Measurements from ENCODE around the gene LACTB.

Gene LACTB

GRCh38 chr15:63135804-63136203 lies 14.1 kb downstream of the LACTB start:
- DNase-seq, result peak; percentile 46 to 77 (median 76)
- H3K4me3 ChIP-seq (ENCODE audit: control insufficient read depth in 1 of 7, extremely low read depth in 1 of 7, insufficient read depth in 4 of 7, low read depth in 2 of 7, low read length in 6 of 7), result no peak overlapping the region
- H3K9me3 ChIP-seq (ENCODE audit: control extremely low read depth in 1 of 5, control insufficient read depth in 4 of 5, insufficient read depth in 2 of 5, low read depth in 1 of 5, low read length in 4 of 5), result no peaks in the 10 kb centered on the region
- WGBS (ENCODE audit: insufficient coverage), result 90% methylated on average over 2 of the region's 3 CpGs
- H3K36me3 ChIP-seq (ENCODE audit: control insufficient read depth in 4 of 4, insufficient read depth in 4 of 4, low read length in 3 of 4), result peaks cover 0 to 2% (median 2%) of the 10 kb centered on the region in 4 experiments
- CTCF ChIA-PET, result interaction anchor here (3.8 kb wide), 1 partner anchor 11 kb away, joined by 18 read pairs; no protein-coding TSS in a partner anchor
- POLR2A ChIA-PET, result interaction anchor here (0.9 kb wide), 1 partner anchor 21 kb away, joined by 4 read pairs; the partner anchor contains the start of gene RPS27L
- H3K27ac ChIP-seq (ENCODE audit: insufficient read depth in 1 of 2, low read depth in 1 of 2, low read length in 2 of 2, poor library complexity in 1 of 2, severe bottlenecking in 2 of 2), result peak overlapping the region in 1 of 2 experiments; percentile 45
- H3K4me1 ChIP-seq (ENCODE audit: control extremely low read depth in 1 of 4, control insufficient read depth in 4 of 4, insufficient read depth in 4 of 4, low read length in 3 of 4), result peaks cover 0 to 11% (median 2%) of the 10 kb centered on the region in 4 experiments
- no peaks in the 10 kb centered on the region for H3K27me3 ChIP-seq (replicated peaks in 2 of 5; ENCODE audit: control insufficient read depth in 4 of 5, insufficient read depth in 5 of 5, low read length in 4 of 5)

- CTCF ChIA-PET, result interaction anchor here (3.8 kb wide), 1 partner anchor 10 kb away, joined by 18 read pairs; no protein-coding TSS in a partner anchor
- POLR2A ChIA-PET, result no interaction called here
- Histone ChIP-seq H3K9me3 (ENCODE audit: control extremely low read depth in 1 of 5, control insufficient read depth in 4 of 5, insufficient read depth in 2 of 5, low read depth in 1 of 5, low read length in 4 of 5) (no peaks in the 10 kb centered on the region), H3K36me3 (ENCODE audit: control insufficient read depth in 4 of 4, insufficient read depth in 4 of 4, low read length in 3 of 4) (peaks cover 0 to 4% (median 1%) of the 10 kb centered on the region in 4 experiments), H3K4me1 (ENCODE audit: control extremely low read depth in 1 of 4, control insufficient read depth in 4 of 4, insufficient read depth in 4 of 4, low read length in 3 of 4) (peaks cover 0 to 11% (median 2%) of the 10 kb centered on the region in 4 experiments), H3K27me3 (replicated peaks in 2 of 5; ENCODE audit: control insufficient read depth in 4 of 5, insufficient read depth in 5 of 5, low read length in 4 of 5) (no peaks in the 10 kb centered on the region), H3K27ac (ENCODE audit: insufficient read depth in 1 of 2, low read depth in 1 of 2, low read length in 2 of 2, poor library complexity in 1 of 2, severe bottlenecking in 2 of 2) (no peak overlapping the region), H3K4me3 (ENCODE audit: control insufficient read depth in 1 of 7, extremely low read depth in 1 of 7, insufficient read depth in 4 of 7, low read depth in 2 of 7, low read length in 6 of 7) (no peak overlapping the region)
- WGBS (ENCODE audit: insufficient coverage), result no CpG with 5 or more reads among the region's 2 CpGs
- DNase-seq, result no peak
Observed at GRCh38 chr15:63136742-63137141, 15.1 kb downstream of the LACTB start.

- H3K36me3 ChIP-seq (ENCODE audit: control insufficient read depth in 4 of 4, insufficient read depth in 4 of 4, low read length in 3 of 4), result peaks cover 0 to 7% (median 1%) of the 10 kb centered on the region in 4 experiments
- no peaks in the 10 kb centered on the region for H3K27me3 ChIP-seq (replicated peaks in 2 of 5; ENCODE audit: control insufficient read depth in 4 of 5, insufficient read depth in 5 of 5, low read length in 4 of 5)
- WGBS (ENCODE audit: insufficient coverage), result no CpG with 5 or more reads among the region's 2 CpGs
- H3K4me3 ChIP-seq (ENCODE audit: control insufficient read depth in 1 of 7, extremely low read depth in 1 of 7, insufficient read depth in 4 of 7, low read depth in 2 of 7, low read length in 6 of 7), result no peak overlapping the region
- ChIA-PET POLR2A (no interaction called here), CTCF (no interaction called here)
- H3K4me1 ChIP-seq (ENCODE audit: control extremely low read depth in 1 of 4, control insufficient read depth in 4 of 4, insufficient read depth in 4 of 4, low read length in 3 of 4), result peaks cover 0 to 4% (median under 1%) of the 10 kb centered on the region in 4 experiments
- H3K9me3 ChIP-seq (ENCODE audit: control extremely low read depth in 1 of 5, control insufficient read depth in 4 of 5, insufficient read depth in 2 of 5, low read depth in 1 of 5, low read length in 4 of 5), result peaks cover 0 to 3% (median 0%) of the 10 kb centered on the region in 5 experiments
- no peak for DNase-seq
- H3K27ac ChIP-seq (ENCODE audit: insufficient read depth in 1 of 2, low read depth in 1 of 2, low read length in 2 of 2, poor library complexity in 1 of 2, severe bottlenecking in 2 of 2), result no peak overlapping the region
Observed at GRCh38 chr15:63140936-63141335, 19.3 kb downstream of the LACTB start.

GRCh38 chr15:63145426-63145825 lies 23.8 kb downstream of the LACTB start:
- ChIA-PET CTCF (interaction anchor here (3.3 kb wide), 1 partner anchor 9 kb away, joined by 18 read pairs; no protein-coding TSS in a partner anchor), POLR2A (no interaction called here)
- H3K9me3 ChIP-seq (ENCODE audit: control extremely low read depth in 1 of 5, control insufficient read depth in 4 of 5, insufficient read depth in 2 of 5, low read depth in 1 of 5, low read length in 4 of 5), result peaks cover 0 to 3% (median 0%) of the 10 kb centered on the region in 5 experiments
- H3K27ac ChIP-seq (ENCODE audit: insufficient read depth in 1 of 2, low read depth in 1 of 2, low read length in 2 of 2, poor library complexity in 1 of 2, severe bottlenecking in 2 of 2), result no peak overlapping the region
- H3K36me3 ChIP-seq (ENCODE audit: control insufficient read depth in 4 of 4, insufficient read depth in 4 of 4, low read length in 3 of 4), result peaks cover 0 to 14% (median 3%) of the 10 kb centered on the region in 4 experiments
- WGBS (ENCODE audit: insufficient coverage), result 100% methylated on average over 1 of the region's 2 CpGs
- no peak for DNase-seq
- no peaks in the 10 kb centered on the region for H3K27me3 ChIP-seq (replicated peaks in 2 of 5; ENCODE audit: control insufficient read depth in 4 of 5, insufficient read depth in 5 of 5, low read length in 4 of 5)
- peaks cover 0 to 6% (median 1%) of the 10 kb centered on the region in 4 experiments for H3K4me1 ChIP-seq (ENCODE audit: control extremely low read depth in 1 of 4, control insufficient read depth in 4 of 4, insufficient read depth in 4 of 4, low read length in 3 of 4)
- H3K4me3 ChIP-seq (ENCODE audit: control insufficient read depth in 1 of 7, extremely low read depth in 1 of 7, insufficient read depth in 4 of 7, low read depth in 2 of 7, low read length in 6 of 7), result no peak overlapping the region

GRCh38 chr15:63146684-63147083 lies 25.0 kb downstream of the LACTB start:
- Histone ChIP-seq H3K27me3 (replicated peaks in 2 of 5; ENCODE audit: control insufficient read depth in 4 of 5, insufficient read depth in 5 of 5, low read length in 4 of 5) (no peaks in the 10 kb centered on the region), H3K9me3 (ENCODE audit: control extremely low read depth in 1 of 5, control insufficient read depth in 4 of 5, insufficient read depth in 2 of 5, low read depth in 1 of 5, low read length in 4 of 5) (peaks cover 0 to 3% (median 0%) of the 10 kb centered on the region in 5 experiments), H3K4me1 (ENCODE audit: control extremely low read depth in 1 of 4, control insufficient read depth in 4 of 4, insufficient read depth in 4 of 4, low read length in 3 of 4) (peaks cover 0 to 7% (median 3%) of the 10 kb centered on the region in 4 experiments), H3K27ac (ENCODE audit: insufficient read depth in 1 of 2, low read depth in 1 of 2, low read length in 2 of 2, poor library complexity in 1 of 2, severe bottlenecking in 2 of 2) (no peak overlapping the region), H3K36me3 (ENCODE audit: control insufficient read depth in 4 of 4, insufficient read depth in 4 of 4, low read length in 3 of 4) (peaks cover 0 to 14% (median 2%) of the 10 kb centered on the region in 4 experiments), H3K4me3 (ENCODE audit: control insufficient read depth in 1 of 7, extremely low read depth in 1 of 7, insufficient read depth in 4 of 7, low read depth in 2 of 7, low read length in 6 of 7) (no peak overlapping the region)
- ChIA-PET CTCF (interaction anchor here (0.7 to 3.3 kb wide), 8 partner anchors 10 to 145 kb away, joined by 3 to 18 read pairs (median 5); partner anchors contain the start of gene RPS27L), POLR2A (interaction anchor here (1.1 kb wide), 1 partner anchor 8 kb away, joined by 4 read pairs; no protein-coding TSS in a partner anchor)
- 39% methylated on average over 3 of the region's 3 CpGs for WGBS (ENCODE audit: insufficient coverage)
- DNase-seq, result peak in 2 of 3 donors; percentile 32 to 39

GRCh38 chr15:63151665-63152064 lies 30.0 kb downstream of the LACTB start:
- peaks cover 9 to 19% (median 11%) of the 10 kb centered on the region in 4 experiments for H3K4me1 ChIP-seq (ENCODE audit: control extremely low read depth in 1 of 4, control insufficient read depth in 4 of 4, insufficient read depth in 4 of 4, low read length in 3 of 4)
- H3K36me3 ChIP-seq (ENCODE audit: control insufficient read depth in 4 of 4, insufficient read depth in 4 of 4, low read length in 3 of 4), result peaks cover 0 to 26% (median 9%) of the 10 kb centered on the region in 4 experiments
- DNase-seq, result no peak
- ChIA-PET POLR2A (no interaction called here), CTCF (no interaction called here)
- H3K9me3 ChIP-seq (ENCODE audit: control extremely low read depth in 1 of 5, control insufficient read depth in 4 of 5, insufficient read depth in 2 of 5, low read depth in 1 of 5, low read length in 4 of 5), result no peaks in the 10 kb centered on the region
- WGBS (ENCODE audit: insufficient coverage), result 80% methylated on average over 1 of the region's 1 CpG
- no peak overlapping the region for H3K4me3 ChIP-seq (ENCODE audit: control insufficient read depth in 1 of 7, extremely low read depth in 1 of 7, insufficient read depth in 4 of 7, low read depth in 2 of 7, low read length in 6 of 7)
- H3K27ac ChIP-seq (ENCODE audit: insufficient read depth in 1 of 2, low read depth in 1 of 2, low read length in 2 of 2, poor library complexity in 1 of 2, severe bottlenecking in 2 of 2), result no peak overlapping the region
- no peaks in the 10 kb centered on the region for H3K27me3 ChIP-seq (replicated peaks in 2 of 5; ENCODE audit: control insufficient read depth in 4 of 5, insufficient read depth in 5 of 5, low read length in 4 of 5)

GRCh38 chr15:63155486-63155885 lies 33.8 kb downstream of the LACTB start:
- POLR2A ChIA-PET, result no interaction called here
- no peak overlapping the region for H3K27ac ChIP-seq (ENCODE audit: insufficient read depth in 1 of 2, low read depth in 1 of 2, low read length in 2 of 2, poor library complexity in 1 of 2, severe bottlenecking in 2 of 2)
- CTCF ChIA-PET, result interaction anchor here (1.1 kb wide), 1 partner anchor 20 kb away, joined by 5 read pairs; no protein-coding TSS in a partner anchor
- 40% methylated on average over 1 of the region's 3 CpGs for WGBS (ENCODE audit: insufficient coverage)
- H3K9me3 ChIP-seq (ENCODE audit: control extremely low read depth in 1 of 5, control insufficient read depth in 4 of 5, insufficient read depth in 2 of 5, low read depth in 1 of 5, low read length in 4 of 5), result no peaks in the 10 kb centered on the region
- H3K36me3 ChIP-seq (ENCODE audit: control insufficient read depth in 4 of 4, insufficient read depth in 4 of 4, low read length in 3 of 4), result peaks cover 0 to 19% (median 7%) of the 10 kb centered on the region in 4 experiments
- peaks cover 9 to 22% (median 14%) of the 10 kb centered on the region in 4 experiments for H3K4me1 ChIP-seq (ENCODE audit: control extremely low read depth in 1 of 4, control insufficient read depth in 4 of 4, insufficient read depth in 4 of 4, low read length in 3 of 4)
- no peak for DNase-seq
- no peaks in the 10 kb centered on the region for H3K27me3 ChIP-seq (replicated peaks in 2 of 5; ENCODE audit: control insufficient read depth in 4 of 5, insufficient read depth in 5 of 5, low read length in 4 of 5)
- peak overlapping the region in 2 of 7 experiments; percentile 83 to 98 for H3K4me3 ChIP-seq (ENCODE audit: control insufficient read depth in 1 of 7, extremely low read depth in 1 of 7, insufficient read depth in 4 of 7, low read depth in 2 of 7, low read length in 6 of 7)

Measured in common myeloid progenitor, CD34-positive (primary cell).